NCI-H1105 (cell line): Measurements from ENCODE around the gene FANK1.

Experiments
- DNase-seq: peaks from one replicate; lab custom pipeline; 2025; lab: John Stamatoyannopoulos, UW

Gene FANK1

GRCh38 chr10:125990974-125991373 lies 94.6 kb downstream of the FANK1 start:
- no peak for DNase-seq

GRCh38 chr10:125991392-125991791 lies 95.0 kb downstream of the FANK1 start:
- DNase-seq, result no peak

- DNase-seq, result no peak
Observed at GRCh38 chr10:125992254-125992653, 95.9 kb downstream of the FANK1 start.

- DNase-seq, result no peak
Observed at GRCh38 chr10:125994601-125995000, 98.2 kb downstream of the FANK1 start.

- DNase-seq, result no peak
Observed at GRCh38 chr10:125995726-125996304, 99.5 kb downstream of the FANK1 start.

GRCh38 chr10:125997586-125997985 lies 101.2 kb downstream of the FANK1 start:
- DNase-seq, result no peak

- no peak for DNase-seq
Observed at GRCh38 chr10:125999694-126000093, 103.3 kb downstream of the FANK1 start.

GRCh38 chr10:126001576-126001975 lies 105.2 kb downstream of the FANK1 start:
- DNase-seq, result no peak

- DNase-seq, result no peak
Observed at GRCh38 chr10:126004752-126005151, 108.4 kb downstream of the FANK1 start.

GRCh38 chr10:126006264-126006663 lies 109.9 kb downstream of the FANK1 start:
- DNase-seq, result no peak

GRCh38 chr10:126006906-126007305 lies 110.5 kb downstream of the FANK1 start:
- no peak for DNase-seq

- no peak for DNase-seq
Observed at GRCh38 chr10:126009650-126010049, 113.3 kb downstream of the FANK1 start.

- no peak for DNase-seq
Observed at GRCh38 chr10:126011995-126012394, 115.6 kb downstream of the FANK1 start.

GRCh38 chr10:126012485-126012884 lies 116.1 kb downstream of the FANK1 start:
- DNase-seq, result no peak

GRCh38 chr10:126013489-126014281 lies 117.3 kb downstream of the FANK1 start:
- DNase-seq, result no peak

GRCh38 chr10:126014309-126014708 lies 117.9 kb downstream of the FANK1 start:
- no peak for DNase-seq

GRCh38 chr10:126015413-126015812 lies 119.0 kb downstream of the FANK1 start:
- DNase-seq, result no peak

GRCh38 chr10:126016156-126016805 lies 119.9 kb downstream of the FANK1 start:
- DNase-seq, result no peak

GRCh38 chr10:126016882-126017281 lies 120.5 kb downstream of the FANK1 start:
- DNase-seq, result no peak

- no peak for DNase-seq
Observed at GRCh38 chr10:126017961-126018560, 121.7 kb downstream of the FANK1 start.

GRCh38 chr10:126021833-126022500 lies 125.6 kb downstream of the FANK1 start:
- no peak for DNase-seq

GRCh38 chr10:126022841-126023240 lies 126.5 kb downstream of the FANK1 start:
- no peak for DNase-seq
